HepG2 (cell line): ENCODE data around the gene TMEM156. TPM values are rescaled to one million over a fixed set of nuclear protein-coding genes. Genes with fewer than 3 reads are reported as not detected.

Source experiments
- ATAC-seq: fragments of 200-7000 bp; cut with Tn5 transposase; 3 replicates; pipeline ENCODE4 v1.9.1; 2020; ENCODE audit warnings: mild to moderate bottlenecking, moderate library complexity
- BruUV-seq: library from RNA; stranded (reverse); fragments of 400-500 nt; replicated peaks from 2 replicates; lab custom pipeline; 2021; lab: Mats Ljungman, UMichigan
- CTCF ChIA-PET: fragments of 300-600 bp; formaldehyde crosslinking; extraction: SDS; loops from one replicate; lab custom pipeline; 2021; ENCODE audit warnings: low total read pairs, inconsistent platforms, low intra/inter-chr PET ratio; lab: Yijun Ruan, JAX
- POLR2A ChIA-PET: fragments of 350-600 bp; sonication (Branson Sonifier 250); formaldehyde crosslinking; loops from one replicate; lab custom pipeline; 2020; ENCODE audit warnings: antibody characterized with exemption, inconsistent platforms; lab: Yijun Ruan, JAX
- DNase-seq: peaks from one replicate; pipeline ENCODE4 v3.0.0-alpha.2; 2015; ENCODE audit warnings: low spot score
- FAIRE-seq: peaks from 3 replicates; lab custom pipeline; 2011; peaks lifted over from hg19 to GRCh38; lab: Jason Lieb, UNC
- H2AFZ ChIP-seq: one replicate; pipeline ENCODE4 v1.6.1; 2011; ENCODE audit warnings: low read length, inconsistent platforms
- H3K27ac ChIP-seq: fragments of 300-600 bp; 3 replicates; pipeline ENCODE4 v1.8.0; 2011; ENCODE audit warnings: mixed run types, mild to moderate bottlenecking, mixed read lengths, low read length, inconsistent platforms; ENCODE audit not compliant: insufficient read depth; ENCODE audit errors: extremely low read length
- H3K27me3 ChIP-seq, 2 experiments: fragments of 200-600 bp in 1 of 2; 2 replicates in 1 of 2; 3 replicates in 1 of 2; pipeline versions ENCODE4 v1.6.0 to v1.8.0; 2011; ENCODE audit warnings: low read length in 2 of 2, mild to moderate bottlenecking in 2 of 2, moderate library complexity in 2 of 2, inconsistent platforms in 1 of 2; ENCODE audit not compliant: insufficient read depth in 2 of 2, control insufficient read depth in 1 of 2
- H3K36me3 ChIP-seq, 2 experiments: fragments of 200-600 bp in 1 of 2; replicated peaks in 1 of 2; 2 replicates in 1 of 2; 3 replicates in 1 of 2; pipeline versions ENCODE4 v1.5.1 to v1.8.0; 2011; ENCODE audit warnings: low read length in 2 of 2, inconsistent platforms in 1 of 2; ENCODE audit not compliant: insufficient read depth in 2 of 2, control insufficient read depth in 1 of 2
- H3K4me1 ChIP-seq: 2 replicates; pipeline ENCODE4 v1.5.1; 2012; ENCODE audit warnings: low read length, inconsistent platforms; ENCODE audit not compliant: insufficient read depth
- H3K4me2 ChIP-seq: 2 replicates; pipeline ENCODE4 v1.6.0; 2011; ENCODE audit warnings: low read depth, low read length, inconsistent platforms
- H3K4me3 ChIP-seq, 3 experiments: fragments of 200-600 bp in 1 of 3; sonication (generic), shearing (Covaris generic) in 1 of 3; replicated peaks in 1 of 3; 2 replicates each; pipeline ENCODE4 v1.5.1; 2011 to 2016; ENCODE audit warnings: low read length in 3 of 3, inconsistent platforms in 2 of 3, low read depth in 2 of 3, mild to moderate bottlenecking in 2 of 3, control low read depth in 1 of 3, mixed read lengths in 1 of 3; ENCODE audit not compliant: insufficient read depth in 1 of 3
- H3K79me2 ChIP-seq: one replicate; pipeline ENCODE4 v1.6.1; 2011; ENCODE audit warnings: low read length, inconsistent platforms; ENCODE audit not compliant: insufficient read depth
- H3K9ac ChIP-seq: 2 replicates; pipeline ENCODE4 v1.6.0; 2011; ENCODE audit warnings: mild to moderate bottlenecking, low read depth, low read length, inconsistent platforms; ENCODE audit not compliant: insufficient read depth
- H3K9me3 ChIP-seq: 2 replicates; pipeline ENCODE4 v1.5.1; 2012; ENCODE audit warnings: mild to moderate bottlenecking, low read length
- H4K20me1 ChIP-seq: 2 replicates; pipeline ENCODE4 v1.6.0; 2011; ENCODE audit warnings: inconsistent platforms, mild to moderate bottlenecking, low read length, moderate library complexity; ENCODE audit not compliant: insufficient read depth
- KAT8 ChIP-seq: IDR thresholded peaks from 2 replicates; pipeline ENCODE4 v1.6.1; 2016; ENCODE audit warnings: missing genetic modification reagents, missing compliant biosample characterization
- ZNF12 ChIP-seq: sonication (generic); formaldehyde crosslinking; IDR thresholded peaks from 2 replicates; pipeline ENCODE4 v1.5.0; 2020; ENCODE audit warnings: missing genetic modification reagents
- ZNF260 ChIP-seq: sonication (generic); formaldehyde crosslinking; IDR thresholded peaks from 2 replicates; pipeline ENCODE4 v1.4.0; 2020; ENCODE audit warnings: missing genetic modification reagents, low read depth, mild to moderate bottlenecking, borderline replicate concordance
- ZNF589 ChIP-seq: sonication (generic); formaldehyde crosslinking; conservative IDR thresholded peaks from 2 replicates; pipeline ENCODE4 v1.8.0; 2022; ENCODE audit warnings: mild to moderate bottlenecking, moderate library complexity, missing genetic modification reagents
- ZNF780A ChIP-seq: sonication (generic); formaldehyde crosslinking; IDR thresholded peaks from 2 replicates; pipeline ENCODE4 v1.8.0; 2022; ENCODE audit warnings: mild to moderate bottlenecking, missing genetic modification reagents, moderate library complexity
- ZSCAN9 ChIP-seq: IDR thresholded peaks from 2 replicates; pipeline ENCODE4 v1.6.1; 2016; ENCODE audit warnings: borderline replicate concordance
- WGBS: methylation state at CpG from one replicate; pipeline ENCODE4 v1.1.6; 2017; ENCODE audit warnings: low lambda C conversion rate; 5-methylcytosine and 5-hydroxymethylcytosine counted together
- in situ Hi-C: cut with HindIII; loops from 2 replicates; pipeline ENCODE4 v1.10.0; 2017; ENCODE audit warnings: low pct_unique_long_range_greater_than_20kb; ENCODE audit not compliant: extremely low pct_ligation_motif_present
- intact Hi-C: fragments of 100-400 bp; cut with micrococcal nuclease; formaldehyde crosslinking; loops from one replicate; pipeline ENCODE4 v1.10.0; 2022; ENCODE audit not compliant: unreplicated experiment
- polyA plus RNA-seq, 8 experiments: library from polyadenylated mRNA; depleted of rRNA in 3 of 8; stranded (reverse) in 7 of 8; unstranded in 1 of 8; fragments of >200 nt; fragmentation: Illumina TruSeq in 4 of 8; extraction: Trizol in 4 of 8; gene quantifications; 2 replicates each; pipeline versions ENCODE4 v1.2.1 to v1.2.3, GENCODE V29; 2011 to 2016; ENCODE audit warnings: low read depth in 4 of 8, missing spikeins in 1 of 8, mixed read lengths in 1 of 8; ENCODE audit not compliant: insufficient read depth in 1 of 8
- total RNA-seq, 5 experiments: library from RNA; depleted of rRNA; stranded (reverse); fragments of >200 nt; fragmentation: Illumina TruSeq; extraction: Trizol; gene quantifications; 2 replicates each; pipeline ENCODE4 v1.2.3, GENCODE V29; 2016; ENCODE audit warnings: low read depth in 1 of 5
- TF ChIP-seq, protein P1 (sequence below): sonication (generic); formaldehyde crosslinking; conservative IDR thresholded peaks from 2 replicates; pipeline ENCODE4 v1.4.0; 2020; ENCODE audit warnings: missing genetic modification reagents

Gene TMEM156
- total and polyA plus RNA-seq, 2 of the 13 experiments (the other 11 are each of a cell fraction or from before 2014, with no cell fraction given) = 1.6 TPM; not detected in 1

DNA sequence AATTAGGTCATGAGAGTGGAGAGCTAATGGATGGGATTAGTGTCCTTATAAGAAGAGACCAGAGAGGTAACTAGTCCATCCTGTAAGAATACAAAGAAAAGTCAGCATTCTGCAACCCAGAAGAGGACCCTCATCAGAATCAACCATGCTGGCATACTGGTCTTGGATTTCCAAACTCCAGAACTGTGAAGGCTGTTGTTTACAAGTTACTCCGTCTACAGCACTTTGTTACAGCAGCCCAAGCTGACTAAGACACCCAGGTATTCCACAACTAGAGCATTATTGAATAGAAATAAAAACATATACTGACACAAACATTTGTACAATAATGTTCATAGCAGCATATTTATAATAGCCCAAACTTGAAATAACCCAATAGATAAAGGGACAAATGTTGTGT is 9.2 kb downstream of the TMEM156 start:
- Histone ChIP-seq H3K36me3 (no peaks in the 10 kb centered on the region), H3K27ac (no peak overlapping the region), H3K4me2 (no peak overlapping the region), H3K9me3 (no peaks in the 10 kb centered on the region), H3K9ac (no peak overlapping the region), H4K20me1 (no peaks in the 10 kb centered on the region), H3K4me3 (no peak overlapping the region), H2AFZ (no peak overlapping the region), H3K4me1 (peaks cover 8% of the 10 kb centered on the region), H3K79me2 (no peaks in the 10 kb centered on the region), H3K27me3 (no peaks in the 10 kb centered on the region)
- ATAC-seq = no peak
- ChIA-PET CTCF (no interaction called here), POLR2A (no interaction called here)
- WGBS = 68% methylated on average over 1 of the region's 1 CpG
- intact Hi-C loops (no loop called here), in situ Hi-C loops (no loop called here)
- no TSS peak for BruUV-seq
- no peak for DNase-seq
- no peak for TF ChIP-seq KAT8
- TF ChIP-seq ZSCAN9 (CRISPR knock-in tag) = no peak
- TF ChIP-seq ZNF12 = peak; percentile 68; the same call in 1 of the 2 replicates
- no peak for FAIRE-seq

DNA sequence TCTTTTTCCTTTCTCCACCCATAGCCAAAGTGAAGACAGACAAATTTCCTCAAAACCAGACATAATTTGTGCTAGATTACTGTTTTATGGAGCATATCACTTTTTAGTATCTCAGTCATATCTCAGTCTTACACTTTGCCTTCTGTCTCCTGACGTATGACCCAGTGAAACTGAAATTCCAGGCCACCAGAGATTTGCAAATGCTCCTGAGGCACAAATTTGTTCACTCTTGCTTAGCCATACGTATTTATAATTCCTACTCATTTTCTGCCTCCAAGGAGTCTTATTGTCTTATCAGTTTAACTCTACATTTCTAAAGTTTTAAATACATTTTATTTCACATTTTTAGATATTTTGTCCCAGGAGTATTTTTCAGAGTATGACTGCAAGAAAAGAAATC is 10.0 kb downstream of the TMEM156 start:
- H3K9me3 ChIP-seq = no peaks in the 10 kb centered on the region
- H3K36me3 ChIP-seq = no peaks in the 10 kb centered on the region
- H4K20me1 ChIP-seq = no peaks in the 10 kb centered on the region
- H3K4me2 ChIP-seq = no peak overlapping the region
- H3K27me3 ChIP-seq = no peaks in the 10 kb centered on the region
- ChIA-PET POLR2A (no interaction called here), CTCF (no interaction called here)
- ATAC-seq (no peak), DNase-seq (no peak), FAIRE-seq (no peak)
- no peak overlapping the region for H3K4me3 ChIP-seq
- BruUV-seq = no TSS peak
- in situ Hi-C loops (no loop called here), intact Hi-C loops (no loop called here)
- no peaks in the 10 kb centered on the region for H3K79me2 ChIP-seq
- WGBS = 87% methylated on average over 2 of the region's 2 CpGs
- no peak overlapping the region for H3K9ac ChIP-seq
- peaks cover 8% of the 10 kb centered on the region for H3K4me1 ChIP-seq
- H2AFZ ChIP-seq = no peak overlapping the region
- no peak for TF ChIP-seq ZNF260 (CRISPR knock-in tag)
- TF ChIP-seq, protein P1, sequence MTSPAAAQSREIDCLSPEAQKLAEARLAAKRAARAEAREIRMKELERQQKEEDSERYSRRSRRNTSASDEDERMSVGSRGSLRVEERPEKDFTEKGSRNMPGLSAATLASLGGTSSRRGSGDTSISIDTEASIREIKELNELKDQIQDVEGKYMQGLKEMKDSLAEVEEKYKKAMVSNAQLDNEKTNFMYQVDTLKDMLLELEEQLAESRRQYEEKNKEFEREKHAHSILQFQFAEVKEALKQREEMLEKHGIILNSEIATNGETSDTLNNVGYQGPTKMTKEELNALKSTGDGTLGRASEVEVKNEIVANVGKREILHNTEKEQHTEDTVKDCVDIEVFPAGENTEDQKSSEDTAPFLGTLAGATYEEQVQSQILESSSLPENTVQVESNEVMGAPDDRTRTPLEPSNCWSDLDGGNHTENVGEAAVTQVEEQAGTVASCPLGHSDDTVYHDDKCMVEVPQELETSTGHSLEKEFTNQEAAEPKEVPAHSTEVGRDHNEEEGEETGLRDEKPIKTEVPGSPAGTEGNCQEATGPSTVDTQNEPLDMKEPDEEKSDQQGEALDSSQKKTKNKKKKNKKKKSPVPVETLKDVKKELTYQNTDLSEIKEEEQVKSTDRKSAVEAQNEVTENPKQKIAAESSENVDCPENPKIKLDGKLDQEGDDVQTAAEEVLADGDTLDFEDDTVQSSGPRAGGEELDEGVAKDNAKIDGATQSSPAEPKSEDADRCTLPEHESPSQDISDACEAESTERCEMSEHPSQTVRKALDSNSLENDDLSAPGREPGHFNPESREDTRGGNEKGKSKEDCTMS (CRISPR knock-in tag) = no peak
- no peak for TF ChIP-seq ZNF780A (CRISPR knock-in tag)
- no peak for TF ChIP-seq ZNF589 (CRISPR knock-in tag)
- H3K27ac ChIP-seq = no peak overlapping the region
